G401 (cell line): ENCODE data around the gene UNC79. TPM values are rescaled to one million over a fixed set of nuclear protein-coding genes. Genes with fewer than 3 reads are reported as not detected.

Experiments used
- DNase-seq: peaks from one replicate; pipeline ENCODE4 v3.0.0-alpha.2; 2015; ENCODE audit warnings: low spot score
- in situ Hi-C: cut with HindIII; loops from 2 replicates; pipeline ENCODE4 v1.10.0; 2016; ENCODE audit warnings: low sequenced_read_pairs, mixed read lengths
- total RNA-seq: library from RNA; depleted of rRNA; stranded (reverse); fragments of >200 nt; shearing (Covaris generic); gene quantifications from 2 replicates; pipeline ENCODE4 v1.2.3, GENCODE V29; 2014

Gene UNC79
- total RNA-seq, 1 experiment from 2014 or later = 0.44 TPM

- DNase-seq = no peak
- in situ Hi-C loops = no loop called here
Measured at GRCh38 chr14:93643676-93644075, 212.9 kb downstream of the UNC79 start.

GRCh38 chr14:93645200-93645599, 214.5 kb downstream of the UNC79 start:
- no peak for DNase-seq
- in situ Hi-C loops = no loop called here

GRCh38 chr14:93648440-93649168, 217.9 kb downstream of the UNC79 start:
- in situ Hi-C loops = no loop called here
- DNase-seq = peak; percentile 50

GRCh38 chr14:93654599-93654998, 223.9 kb downstream of the UNC79 start:
- in situ Hi-C loops = no loop called here
- no peak for DNase-seq

GRCh38 chr14:93655078-93655750, 224.5 kb downstream of the UNC79 start:
- peak; percentile 80 for DNase-seq
- in situ Hi-C loops = no loop called here

- no peak for DNase-seq
- in situ Hi-C loops = no loop called here
Measured at GRCh38 chr14:93657875-93658274, 227.1 kb downstream of the UNC79 start.

- in situ Hi-C loops = no loop called here
Measured at GRCh38 chr14:93663317-93663716, 232.6 kb downstream of the UNC79 start.

GRCh38 chr14:93665169-93665568, 234.4 kb downstream of the UNC79 start:
- in situ Hi-C loops = no loop called here

More at GRCh38 chr14:93663317-93663716, 232.6 kb downstream of the UNC79 start:
- no peak for DNase-seq

GRCh38 chr14:93669632-93670031, 238.9 kb downstream of the UNC79 start:
- in situ Hi-C loops = no loop called here
- DNase-seq = no peak

More at GRCh38 chr14:93665169-93665568, 234.4 kb downstream of the UNC79 start:
- no peak for DNase-seq

GRCh38 chr14:93674343-93674742, 243.6 kb downstream of the UNC79 start:
- no peak for DNase-seq
- in situ Hi-C loops = no loop called here

GRCh38 chr14:93675651-93676050, 244.9 kb downstream of the UNC79 start:
- in situ Hi-C loops = no loop called here

GRCh38 chr14:93676416-93676958, 245.7 kb downstream of the UNC79 start:
- in situ Hi-C loops = no loop called here
- DNase-seq = no peak

More at GRCh38 chr14:93675651-93676050, 244.9 kb downstream of the UNC79 start:
- DNase-seq = no peak

- in situ Hi-C loops = no loop called here
- no peak for DNase-seq
Measured at GRCh38 chr14:93682459-93682858, 251.7 kb downstream of the UNC79 start.

GRCh38 chr14:93683226-93683625, 252.5 kb downstream of the UNC79 start:
- DNase-seq = peak; percentile 9

GRCh38 chr14:93685121-93685895, 254.6 kb downstream of the UNC79 start:
- in situ Hi-C loops = no loop called here
- no peak for DNase-seq

More at GRCh38 chr14:93683226-93683625, 252.5 kb downstream of the UNC79 start:
- in situ Hi-C loops = no loop called here

GRCh38 chr14:93686268-93686667, 255.5 kb downstream of the UNC79 start:
- DNase-seq = no peak
- in situ Hi-C loops = no loop called here

- DNase-seq = no peak
- in situ Hi-C loops = no loop called here
Measured at GRCh38 chr14:93688239-93688666, 257.5 kb downstream of the UNC79 start.

- in situ Hi-C loops = no loop called here
- DNase-seq = no peak
Measured at GRCh38 chr14:93688820-93689219, 258.1 kb downstream of the UNC79 start.

- no peak for DNase-seq
- in situ Hi-C loops = no loop called here
Measured at GRCh38 chr14:93690146-93690545, 259.4 kb downstream of the UNC79 start.
